ENCODE measurements around the gene STK32B.

STK32B gene

GRCh38 chr4:5488413-5488812 is 437.1 kb downstream of the STK32B start:
- Histone ChIP-seq H3K36me3 (ENCODE audit: control insufficient read depth, insufficient read depth, low read length) (no peaks in the 10 kb centered on the region), H3K9ac (ENCODE audit: low read length) (no peak overlapping the region), H3K9me3 (ENCODE audit: control insufficient read depth, low read length) (no peaks in the 10 kb centered on the region), H3K4me3 (ENCODE audit: low read length) (no peak overlapping the region), H3K27me3 (ENCODE audit: control insufficient read depth, insufficient read depth, low read length) (no peaks in the 10 kb centered on the region), H3K4me1 (ENCODE audit: control insufficient read depth, insufficient read depth, low read length) (no peaks in the 10 kb centered on the region)

- no peak overlapping the region for H3K4me3 ChIP-seq (ENCODE audit: low read length)
- H3K9ac ChIP-seq (ENCODE audit: low read length): no peak overlapping the region
- H3K9me3 ChIP-seq (ENCODE audit: control insufficient read depth, low read length): no peaks in the 10 kb centered on the region
- H3K4me1 ChIP-seq (ENCODE audit: control insufficient read depth, insufficient read depth, low read length): no peaks in the 10 kb centered on the region
- no peaks in the 10 kb centered on the region for H3K36me3 ChIP-seq (ENCODE audit: control insufficient read depth, insufficient read depth, low read length)
- H3K27me3 ChIP-seq (ENCODE audit: control insufficient read depth, insufficient read depth, low read length): no peaks in the 10 kb centered on the region
Observed at GRCh38 chr4:5489260-5489659, 438.0 kb downstream of the STK32B start.

GRCh38 chr4:5497489-5497888 is 446.2 kb downstream of the STK32B start:
- Histone ChIP-seq H3K9me3 (ENCODE audit: control insufficient read depth, low read length) (no peaks in the 10 kb centered on the region), H3K4me3 (ENCODE audit: low read length) (no peak overlapping the region), H3K36me3 (ENCODE audit: control insufficient read depth, insufficient read depth, low read length) (no peaks in the 10 kb centered on the region), H3K4me1 (ENCODE audit: control insufficient read depth, insufficient read depth, low read length) (no peaks in the 10 kb centered on the region), H3K27me3 (ENCODE audit: control insufficient read depth, insufficient read depth, low read length) (no peaks in the 10 kb centered on the region), H3K9ac (ENCODE audit: low read length) (no peak overlapping the region)

GRCh38 chr4:5500165-5500564 is 448.9 kb downstream of the STK32B start:
- no peak overlapping the region for H3K9ac ChIP-seq (ENCODE audit: low read length)
- H3K4me3 ChIP-seq (ENCODE audit: low read length): no peak overlapping the region
- no peaks in the 10 kb centered on the region for H3K4me1 ChIP-seq (ENCODE audit: control insufficient read depth, insufficient read depth, low read length)
- H3K9me3 ChIP-seq (ENCODE audit: control insufficient read depth, low read length): no peaks in the 10 kb centered on the region
- H3K27me3 ChIP-seq (ENCODE audit: control insufficient read depth, insufficient read depth, low read length): no peaks in the 10 kb centered on the region
- H3K36me3 ChIP-seq (ENCODE audit: control insufficient read depth, insufficient read depth, low read length): no peaks in the 10 kb centered on the region

- H3K9me3 ChIP-seq (ENCODE audit: control insufficient read depth, low read length): no peaks in the 10 kb centered on the region
- no peak overlapping the region for H3K9ac ChIP-seq (ENCODE audit: low read length)
- H3K36me3 ChIP-seq (ENCODE audit: control insufficient read depth, insufficient read depth, low read length): no peaks in the 10 kb centered on the region
- no peak overlapping the region for H3K4me3 ChIP-seq (ENCODE audit: low read length)
- no peaks in the 10 kb centered on the region for H3K4me1 ChIP-seq (ENCODE audit: control insufficient read depth, insufficient read depth, low read length)
- no peaks in the 10 kb centered on the region for H3K27me3 ChIP-seq (ENCODE audit: control insufficient read depth, insufficient read depth, low read length)
Observed at GRCh38 chr4:5503336-5503936, 452.2 kb downstream of the STK32B start.

- Histone ChIP-seq H3K4me1 (ENCODE audit: control insufficient read depth, insufficient read depth, low read length) (no peaks in the 10 kb centered on the region), H3K9ac (ENCODE audit: low read length) (no peak overlapping the region), H3K36me3 (ENCODE audit: control insufficient read depth, insufficient read depth, low read length) (no peaks in the 10 kb centered on the region), H3K9me3 (ENCODE audit: control insufficient read depth, low read length) (no peaks in the 10 kb centered on the region), H3K4me3 (ENCODE audit: low read length) (no peak overlapping the region), H3K27me3 (ENCODE audit: control insufficient read depth, insufficient read depth, low read length) (no peaks in the 10 kb centered on the region)
Observed at GRCh38 chr4:5504486-5504885, 453.2 kb downstream of the STK32B start.

- no peaks in the 10 kb centered on the region for H3K27me3 ChIP-seq (ENCODE audit: control insufficient read depth, insufficient read depth, low read length)
Observed at GRCh38 chr4:5510504-5510903, 459.2 kb downstream of the STK32B start.

GRCh38 chr4:5511791-5512190 is 460.5 kb downstream of the STK32B start:
- no peaks in the 10 kb centered on the region for H3K36me3 ChIP-seq (ENCODE audit: control insufficient read depth, insufficient read depth, low read length)
- no peak overlapping the region for H3K4me3 ChIP-seq (ENCODE audit: low read length)
- H3K9ac ChIP-seq (ENCODE audit: low read length): no peak overlapping the region
- no peaks in the 10 kb centered on the region for H3K27me3 ChIP-seq (ENCODE audit: control insufficient read depth, insufficient read depth, low read length)
- no peaks in the 10 kb centered on the region for H3K4me1 ChIP-seq (ENCODE audit: control insufficient read depth, insufficient read depth, low read length)
- no peaks in the 10 kb centered on the region for H3K9me3 ChIP-seq (ENCODE audit: control insufficient read depth, low read length)

More at GRCh38 chr4:5510504-5510903, 459.2 kb downstream of the STK32B start:
- H3K4me1 ChIP-seq (ENCODE audit: control insufficient read depth, insufficient read depth, low read length): no peaks in the 10 kb centered on the region
- H3K9ac ChIP-seq (ENCODE audit: low read length): no peak overlapping the region
- H3K4me3 ChIP-seq (ENCODE audit: low read length): no peak overlapping the region
- no peaks in the 10 kb centered on the region for H3K9me3 ChIP-seq (ENCODE audit: control insufficient read depth, low read length)
- no peaks in the 10 kb centered on the region for H3K36me3 ChIP-seq (ENCODE audit: control insufficient read depth, insufficient read depth, low read length)

- Histone ChIP-seq H3K36me3 (ENCODE audit: control insufficient read depth, insufficient read depth, low read length) (no peaks in the 10 kb centered on the region), H3K9me3 (ENCODE audit: control insufficient read depth, low read length) (no peaks in the 10 kb centered on the region), H3K4me3 (ENCODE audit: low read length) (no peak overlapping the region), H3K9ac (ENCODE audit: low read length) (no peak overlapping the region), H3K27me3 (ENCODE audit: control insufficient read depth, insufficient read depth, low read length) (no peaks in the 10 kb centered on the region), H3K4me1 (ENCODE audit: control insufficient read depth, insufficient read depth, low read length) (no peaks in the 10 kb centered on the region)
Observed at GRCh38 chr4:5515646-5516045, 464.4 kb downstream of the STK32B start.

- Histone ChIP-seq H3K9ac (ENCODE audit: low read length) (no peak overlapping the region), H3K4me3 (ENCODE audit: low read length) (no peak overlapping the region), H3K9me3 (ENCODE audit: control insufficient read depth, low read length) (no peaks in the 10 kb centered on the region), H3K27me3 (ENCODE audit: control insufficient read depth, insufficient read depth, low read length) (no peaks in the 10 kb centered on the region), H3K36me3 (ENCODE audit: control insufficient read depth, insufficient read depth, low read length) (no peaks in the 10 kb centered on the region), H3K4me1 (ENCODE audit: control insufficient read depth, insufficient read depth, low read length) (no peaks in the 10 kb centered on the region)
Observed at GRCh38 chr4:5517372-5517771, 466.1 kb downstream of the STK32B start.

GRCh38 chr4:5524446-5525299 is 473.4 kb downstream of the STK32B start:
- H3K9ac ChIP-seq (ENCODE audit: low read length): no peak overlapping the region
- no peaks in the 10 kb centered on the region for H3K27me3 ChIP-seq (ENCODE audit: control insufficient read depth, insufficient read depth, low read length)
- H3K4me3 ChIP-seq (ENCODE audit: low read length): no peak overlapping the region
- H3K9me3 ChIP-seq (ENCODE audit: control insufficient read depth, low read length): no peaks in the 10 kb centered on the region
- no peaks in the 10 kb centered on the region for H3K36me3 ChIP-seq (ENCODE audit: control insufficient read depth, insufficient read depth, low read length)
- H3K4me1 ChIP-seq (ENCODE audit: control insufficient read depth, insufficient read depth, low read length): no peaks in the 10 kb centered on the region

- no peaks in the 10 kb centered on the region for H3K4me1 ChIP-seq (ENCODE audit: control insufficient read depth, insufficient read depth, low read length)
- no peak overlapping the region for H3K4me3 ChIP-seq (ENCODE audit: low read length)
- no peaks in the 10 kb centered on the region for H3K36me3 ChIP-seq (ENCODE audit: control insufficient read depth, insufficient read depth, low read length)
- H3K27me3 ChIP-seq (ENCODE audit: control insufficient read depth, insufficient read depth, low read length): no peaks in the 10 kb centered on the region
- no peak overlapping the region for H3K9ac ChIP-seq (ENCODE audit: low read length)
- no peaks in the 10 kb centered on the region for H3K9me3 ChIP-seq (ENCODE audit: control insufficient read depth, low read length)
Observed at GRCh38 chr4:5526080-5526846, 475.0 kb downstream of the STK32B start.

Measured in mucosa of stomach (tissue), 1 donor.